ENCODE results near the gene CIB4.
"Not testable (repeated sequence)": the region's sequence is repeated elsewhere in the genome, so short reads cannot be mapped to it uniquely, and the experiment has no call there.

The CIB4 gene

DNA sequence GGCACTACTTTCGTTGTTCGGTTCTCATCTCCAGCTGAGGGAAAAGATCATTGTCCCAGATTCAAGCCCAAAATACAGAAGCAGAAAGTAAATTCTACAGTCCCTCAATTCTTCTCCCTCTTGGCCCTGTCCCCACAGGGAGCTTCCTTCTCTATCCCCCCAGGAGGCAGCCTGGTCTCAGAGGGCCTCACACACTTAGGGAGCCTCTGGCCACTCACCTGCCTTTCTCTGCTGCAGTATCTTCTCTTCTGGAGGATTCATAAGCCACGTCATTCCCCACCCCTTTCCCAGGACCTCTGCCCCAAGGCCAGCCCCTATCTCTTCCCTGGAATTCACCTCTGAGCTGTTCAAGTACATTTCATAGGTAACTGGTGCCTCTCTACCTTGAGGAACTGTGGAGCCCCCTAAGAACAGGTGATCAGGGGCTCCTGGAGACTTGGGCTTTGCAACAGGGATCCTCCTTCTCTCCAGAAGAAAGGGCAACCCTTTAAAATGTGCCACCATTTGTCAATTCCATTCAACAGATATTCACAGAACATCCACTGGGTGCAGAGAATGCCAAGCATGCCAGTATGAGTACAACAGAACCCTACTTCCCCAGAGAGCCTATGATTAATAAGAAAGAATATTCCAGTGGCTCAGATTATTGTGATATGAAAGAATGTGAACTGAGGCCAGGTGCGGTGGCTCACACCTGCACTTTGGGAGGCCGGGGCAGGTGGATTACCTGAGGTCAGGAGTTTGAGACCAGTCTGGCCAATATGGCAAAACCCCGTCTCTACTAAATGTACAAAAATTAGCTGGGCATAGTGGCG is 72.9 kb downstream of the CIB4 start:
- ATAC-seq (no peak), DNase-seq (no peak)

- DNase-seq (no peak), ATAC-seq (no peak)
Measured at GRCh38 chr2:26567534-26567933, 73.6 kb downstream of the CIB4 start.

GRCh38 chr2:26566731-26567130 is 74.4 kb downstream of the CIB4 start:
- DNase-seq, ATAC-seq: not testable (repeated sequence)

DNA sequence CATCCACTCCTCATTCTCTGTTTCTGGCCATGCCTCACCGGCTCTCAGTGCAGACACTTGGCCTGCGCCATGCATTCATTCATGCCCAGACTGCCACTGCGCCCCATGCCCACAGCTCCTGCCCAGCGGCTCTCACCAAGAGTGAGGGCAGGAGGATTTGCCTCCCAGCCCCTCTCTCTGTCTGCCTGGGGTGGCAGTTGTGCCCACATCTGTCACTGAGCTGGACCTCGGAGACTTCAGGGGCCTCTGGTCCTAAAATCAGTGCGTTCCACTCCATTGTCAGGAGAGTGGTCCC is 75.1 kb downstream of the CIB4 start:
- no peak for DNase-seq
- ATAC-seq = no peak

DNA sequence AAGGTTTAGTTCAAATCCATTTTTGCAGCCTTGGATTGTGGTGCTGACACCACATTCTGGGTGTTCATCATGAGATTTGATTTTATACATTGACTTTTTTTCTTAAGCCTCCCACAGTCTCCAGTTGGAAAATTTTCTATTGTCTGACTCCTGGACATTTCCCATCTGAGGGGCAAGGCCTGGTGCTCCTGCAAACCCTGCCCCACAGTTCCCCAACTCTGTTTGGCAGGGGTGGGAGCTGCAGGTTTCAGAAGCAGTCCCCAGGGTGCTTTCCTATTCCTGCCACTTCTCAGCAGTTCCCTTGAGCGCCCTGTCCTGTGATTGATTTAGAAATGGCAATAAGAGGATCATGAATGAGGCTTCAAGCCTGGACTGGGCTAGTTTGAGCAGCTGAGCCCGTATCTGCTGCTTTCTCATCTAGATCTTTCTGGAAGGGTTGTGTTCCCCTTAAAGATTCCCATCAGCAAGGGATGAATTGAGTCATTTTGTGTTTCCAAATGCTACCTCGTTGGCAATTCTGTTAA is 77.0 kb downstream of the CIB4 start:
- ATAC-seq (no peak), DNase-seq (no peak)

- ATAC-seq (no peak), DNase-seq (no peak)
Measured at GRCh38 chr2:26563686-26564085, 77.5 kb downstream of the CIB4 start.

GRCh38 chr2:26562811-26563645 is 78.1 kb downstream of the CIB4 start:
- DNase-seq = peak; percentile 33

GRCh38 chr2:26561918-26562810 is 79.0 kb downstream of the CIB4 start:
- ATAC-seq (peak; percentile 70), DNase-seq (peak; percentile 62)

More at GRCh38 chr2:26562811-26563645, 78.1 kb downstream of the CIB4 start:
- no peak for ATAC-seq

DNA sequence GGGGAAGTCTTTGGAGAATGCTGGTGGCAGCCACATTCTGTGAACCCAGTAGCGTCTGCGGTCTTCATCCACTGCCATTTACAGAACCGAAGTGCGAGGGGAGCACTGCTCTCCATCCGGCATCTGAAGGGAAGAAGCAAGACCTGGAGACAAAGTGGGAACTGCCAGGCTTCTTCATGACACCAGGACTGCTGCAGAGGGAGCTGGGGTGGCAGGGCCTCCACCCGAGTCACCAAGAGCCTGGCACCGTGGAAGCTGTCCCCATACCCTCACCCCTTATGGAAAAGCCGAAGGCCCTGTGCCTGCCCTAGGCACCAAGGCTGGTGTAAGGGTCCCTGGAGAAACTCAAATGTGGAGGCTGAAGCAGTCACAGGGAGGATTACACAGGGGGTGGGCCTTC is 79.8 kb downstream of the CIB4 start:
- DNase-seq (no peak), ATAC-seq (no peak)

DNA sequence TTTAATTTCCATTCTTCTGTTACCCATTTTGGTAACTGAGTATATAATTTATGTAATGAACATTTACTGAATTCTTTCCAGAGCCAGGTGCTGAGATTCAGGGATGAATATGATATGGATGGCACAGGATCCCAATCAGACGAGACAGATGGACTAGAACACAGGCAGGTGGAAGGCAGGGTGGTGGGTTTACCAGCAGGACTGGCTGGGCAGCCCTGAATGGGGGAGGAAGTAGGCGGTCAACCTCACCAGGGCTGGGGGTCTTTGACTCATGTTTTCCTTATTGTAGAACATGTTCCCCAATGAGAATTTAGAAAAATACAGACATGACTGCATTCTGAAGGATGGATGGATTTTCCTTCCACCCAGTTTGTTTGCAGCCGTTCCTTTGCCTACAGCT is 80.3 kb downstream of the CIB4 start:
- ATAC-seq = no peak
- no peak for DNase-seq

- ATAC-seq = no peak
- no peak for DNase-seq
Measured at GRCh38 chr2:26559556-26559955, 81.6 kb downstream of the CIB4 start.

- no peak for ATAC-seq
- DNase-seq = no peak
Measured at GRCh38 chr2:26559044-26559405, 82.1 kb downstream of the CIB4 start.

DNA sequence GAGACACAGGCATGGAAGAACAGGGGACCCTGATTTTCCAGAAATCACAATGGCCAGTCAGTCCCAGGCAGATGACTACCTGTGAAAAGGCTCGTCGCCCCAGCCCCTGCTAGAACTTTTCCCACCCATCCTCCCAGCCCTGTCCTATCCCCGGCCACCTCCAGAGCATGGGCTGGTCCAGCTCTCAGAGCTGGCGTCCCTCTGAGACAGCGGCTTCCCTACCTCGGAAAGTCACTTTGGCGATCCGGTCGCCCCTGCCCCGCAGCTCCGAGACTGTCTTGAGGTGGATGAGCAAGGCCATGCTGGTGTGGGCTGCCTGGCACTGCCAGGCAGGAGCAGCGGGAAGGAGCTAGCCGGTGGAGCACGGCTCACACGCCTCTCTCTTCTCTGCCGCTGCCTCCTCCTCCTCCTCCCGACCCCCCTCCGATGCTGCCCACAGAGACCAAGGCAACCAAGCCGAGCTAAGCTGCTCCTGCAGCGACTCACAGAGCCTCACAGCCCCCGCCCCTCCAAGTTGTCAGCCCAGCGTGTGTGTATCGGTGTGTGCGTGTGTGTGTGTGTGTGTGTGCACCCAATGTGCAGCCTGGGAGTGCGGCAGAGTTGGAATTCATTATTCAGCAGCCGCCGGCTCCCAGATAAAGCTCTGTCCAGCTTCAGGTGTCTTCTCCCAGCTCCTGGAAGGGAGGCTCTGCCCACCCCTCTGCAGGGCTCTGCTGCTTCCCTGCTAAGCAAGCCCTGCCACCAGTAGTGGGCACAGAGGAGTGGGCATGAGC is 82.7 kb downstream of the CIB4 start:
- ATAC-seq (no peak), DNase-seq (no peak)

GRCh38 chr2:26557244-26557925 is 83.8 kb downstream of the CIB4 start:
- DNase-seq (no peak), ATAC-seq (peak; percentile 6)

- ATAC-seq (no peak), DNase-seq (no peak)
Measured at GRCh38 chr2:26556309-26557243, 84.6 kb downstream of the CIB4 start.

DNA sequence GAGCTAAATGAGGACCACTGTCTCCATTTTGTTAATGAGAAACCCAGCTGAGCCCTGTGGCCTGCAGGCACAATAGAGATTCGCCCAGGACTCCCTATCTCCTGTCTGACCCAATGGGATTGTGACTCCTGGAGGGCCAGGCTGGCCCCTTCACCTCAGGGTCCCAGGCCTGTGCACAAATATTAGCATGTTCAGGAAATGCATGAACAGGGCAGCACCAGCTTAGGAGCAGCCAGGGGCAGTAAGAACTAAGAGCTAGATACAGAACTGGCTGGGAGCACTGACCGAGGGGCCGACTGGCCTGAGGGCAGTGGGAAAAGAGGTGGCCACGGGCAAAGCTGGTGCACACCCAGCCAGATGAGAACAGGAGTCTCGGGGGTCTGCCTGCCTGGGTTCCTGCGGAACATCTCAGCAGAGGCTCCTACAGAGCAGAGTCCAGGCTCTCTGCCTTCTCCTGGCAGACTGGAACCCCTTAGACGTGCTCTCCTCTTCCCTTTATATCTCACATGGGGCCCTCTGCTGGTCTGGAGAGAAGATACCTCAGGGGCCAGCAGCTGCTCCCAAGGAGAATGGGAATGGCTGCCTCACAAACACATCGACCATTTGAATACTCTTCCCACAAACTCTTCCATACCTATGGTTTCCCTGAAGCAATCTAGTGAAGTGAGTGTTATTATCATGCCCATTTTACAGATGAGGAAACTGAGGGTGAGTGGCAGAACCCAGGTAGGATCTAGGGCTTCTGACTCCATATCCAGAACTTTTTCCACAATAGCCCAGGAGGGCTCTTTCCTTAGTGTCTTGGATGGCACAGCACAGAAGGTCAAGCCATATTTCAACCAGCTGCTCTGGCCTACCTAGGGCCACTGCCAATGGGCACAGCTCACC is 85.7 kb downstream of the CIB4 start:
- no peak for ATAC-seq
- DNase-seq = no peak

GRCh38 chr2:26552641-26553374 is 88.4 kb downstream of the CIB4 start:
- no peak for ATAC-seq
- DNase-seq = no peak

All from stimulated activated naive CD8-positive, alpha-beta T cell treated with anti-CD3 and anti-CD28 coated beads, Interleukin-15, Interleukin-2, amounts not matched to agents 100 U/mL and 50 U/mL, for 24 hours (primary cell).